Lower leg skin (tissue), 3 donors: ENCODE results near the gene PPCDC.

Experiments used
- POLR2A ChIP-seq, 2 donors: fragments of 450-650 bp; IDR thresholded peaks; one replicate each; pipeline ENCODE4 v1.6.1; 2016 to 2017; ENCODE audit warnings: antibody characterized with exemption in 2 of 2, mild to moderate bottlenecking in 1 of 2, moderate library complexity in 1 of 2
- TF ChIP-seq, protein P1 (sequence below), 3 donors: fragments of 450-650 bp; IDR thresholded peaks; one replicate each; pipeline ENCODE4 v1.5.1; 2016; ENCODE audit warnings: antibody characterized with exemption in 3 of 3, mild to moderate bottlenecking in 3 of 3, moderate library complexity in 2 of 3

DNA sequence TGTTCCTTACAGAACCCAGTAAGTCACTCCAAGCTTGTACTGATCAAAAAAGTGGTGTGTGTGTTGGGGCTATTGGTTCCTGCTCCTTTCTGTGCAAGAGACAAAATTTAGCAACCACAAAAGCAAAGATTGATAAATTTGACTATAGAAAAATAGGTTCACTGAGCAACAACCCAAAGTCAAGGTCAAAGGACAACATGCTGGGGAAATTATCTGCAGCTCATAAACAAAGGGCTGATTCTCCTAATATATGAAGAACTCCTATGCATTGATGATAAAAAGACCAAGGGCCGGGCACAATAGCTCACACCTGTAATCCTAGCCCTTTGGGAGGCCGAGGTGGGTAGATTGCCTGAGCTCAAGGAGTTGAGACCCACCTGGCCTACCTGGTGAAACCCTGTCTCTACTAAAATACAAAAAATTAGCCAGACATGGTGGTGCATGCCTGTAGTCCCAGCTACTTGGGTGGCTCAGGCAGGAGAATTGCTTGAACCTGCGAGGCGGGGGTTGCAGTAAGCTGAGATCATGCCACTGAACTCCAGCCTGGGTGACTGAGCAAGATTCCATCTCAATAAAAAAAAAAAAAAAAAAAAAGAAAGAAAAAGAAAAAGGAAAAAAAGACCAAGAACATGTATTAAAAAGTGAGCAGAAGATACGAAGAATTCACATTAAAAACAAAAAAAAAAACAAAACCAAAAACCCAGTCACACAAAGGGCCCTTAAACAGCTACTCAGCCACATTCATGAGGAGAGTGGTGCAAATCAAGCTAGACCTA, 29.8 kb downstream of the PPCDC start:
- TF ChIP-seq, protein P1, sequence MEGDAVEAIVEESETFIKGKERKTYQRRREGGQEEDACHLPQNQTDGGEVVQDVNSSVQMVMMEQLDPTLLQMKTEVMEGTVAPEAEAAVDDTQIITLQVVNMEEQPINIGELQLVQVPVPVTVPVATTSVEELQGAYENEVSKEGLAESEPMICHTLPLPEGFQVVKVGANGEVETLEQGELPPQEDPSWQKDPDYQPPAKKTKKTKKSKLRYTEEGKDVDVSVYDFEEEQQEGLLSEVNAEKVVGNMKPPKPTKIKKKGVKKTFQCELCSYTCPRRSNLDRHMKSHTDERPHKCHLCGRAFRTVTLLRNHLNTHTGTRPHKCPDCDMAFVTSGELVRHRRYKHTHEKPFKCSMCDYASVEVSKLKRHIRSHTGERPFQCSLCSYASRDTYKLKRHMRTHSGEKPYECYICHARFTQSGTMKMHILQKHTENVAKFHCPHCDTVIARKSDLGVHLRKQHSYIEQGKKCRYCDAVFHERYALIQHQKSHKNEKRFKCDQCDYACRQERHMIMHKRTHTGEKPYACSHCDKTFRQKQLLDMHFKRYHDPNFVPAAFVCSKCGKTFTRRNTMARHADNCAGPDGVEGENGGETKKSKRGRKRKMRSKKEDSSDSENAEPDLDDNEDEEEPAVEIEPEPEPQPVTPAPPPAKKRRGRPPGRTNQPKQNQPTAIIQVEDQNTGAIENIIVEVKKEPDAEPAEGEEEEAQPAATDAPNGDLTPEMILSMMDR (IDR thresholded peaks at IDR 0.05): no peak
- no peak for TF ChIP-seq POLR2A (IDR thresholded peaks at IDR 0.05)
